WI38 (cell line): Measurements from ENCODE around the gene ZBTB17.

ENCODE experiments used
- H3K4me3 ChIP-seq: 2 replicates; pipeline ENCODE4 v1.5.1; 2011; ENCODE audit warnings: low read depth, mild to moderate bottlenecking, control low read depth, low read length
- TF ChIP-seq, protein P1 (sequence below): IDR thresholded peaks from 2 replicates; pipeline ENCODE4 v1.5.1; 2012; ENCODE audit warnings: low read depth, mild to moderate bottlenecking, control low read depth, low read length

ZBTB17 gene

DNA sequence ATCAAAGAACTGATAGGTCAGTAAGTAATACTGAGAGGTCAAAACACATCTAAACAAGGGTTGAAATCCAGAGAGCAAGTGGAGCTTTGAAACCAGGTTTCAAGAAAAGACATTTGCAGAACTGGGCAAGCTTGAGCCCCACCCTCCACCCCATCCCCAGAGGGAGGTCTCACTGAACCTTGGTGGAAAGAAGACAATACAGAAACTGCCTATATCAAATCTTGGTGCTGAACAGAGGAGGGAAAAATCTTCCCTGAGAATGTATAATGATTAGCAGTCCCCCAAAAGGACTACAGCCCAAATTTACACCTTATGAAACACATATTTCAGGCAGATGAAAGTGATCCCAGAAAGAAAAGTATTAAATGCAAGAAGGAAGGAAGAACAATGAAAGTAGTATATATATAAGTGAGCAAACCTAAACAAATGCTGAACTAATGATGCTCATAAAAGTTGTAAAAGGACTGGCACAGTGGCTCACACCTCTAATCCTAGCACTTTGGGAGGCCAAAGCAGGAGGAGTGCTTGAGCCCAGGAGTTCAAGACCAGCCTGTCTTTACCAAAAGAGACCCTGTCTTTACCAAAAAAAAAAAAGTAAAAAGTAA is 12.4 kb downstream of the ZBTB17 start:
- H3K4me3 ChIP-seq, result no peak overlapping the region
- TF ChIP-seq, protein P1, sequence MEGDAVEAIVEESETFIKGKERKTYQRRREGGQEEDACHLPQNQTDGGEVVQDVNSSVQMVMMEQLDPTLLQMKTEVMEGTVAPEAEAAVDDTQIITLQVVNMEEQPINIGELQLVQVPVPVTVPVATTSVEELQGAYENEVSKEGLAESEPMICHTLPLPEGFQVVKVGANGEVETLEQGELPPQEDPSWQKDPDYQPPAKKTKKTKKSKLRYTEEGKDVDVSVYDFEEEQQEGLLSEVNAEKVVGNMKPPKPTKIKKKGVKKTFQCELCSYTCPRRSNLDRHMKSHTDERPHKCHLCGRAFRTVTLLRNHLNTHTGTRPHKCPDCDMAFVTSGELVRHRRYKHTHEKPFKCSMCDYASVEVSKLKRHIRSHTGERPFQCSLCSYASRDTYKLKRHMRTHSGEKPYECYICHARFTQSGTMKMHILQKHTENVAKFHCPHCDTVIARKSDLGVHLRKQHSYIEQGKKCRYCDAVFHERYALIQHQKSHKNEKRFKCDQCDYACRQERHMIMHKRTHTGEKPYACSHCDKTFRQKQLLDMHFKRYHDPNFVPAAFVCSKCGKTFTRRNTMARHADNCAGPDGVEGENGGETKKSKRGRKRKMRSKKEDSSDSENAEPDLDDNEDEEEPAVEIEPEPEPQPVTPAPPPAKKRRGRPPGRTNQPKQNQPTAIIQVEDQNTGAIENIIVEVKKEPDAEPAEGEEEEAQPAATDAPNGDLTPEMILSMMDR, result no peak

GRCh38 chr1:15962671-15963362 is 13.1 kb downstream of the ZBTB17 start:
- H3K4me3 ChIP-seq, result no peak overlapping the region
- TF ChIP-seq, protein P1, result no peak

GRCh38 chr1:15962176-15962575 is 13.7 kb downstream of the ZBTB17 start:
- no peak overlapping the region for H3K4me3 ChIP-seq
- TF ChIP-seq, protein P1, result no peak

DNA sequence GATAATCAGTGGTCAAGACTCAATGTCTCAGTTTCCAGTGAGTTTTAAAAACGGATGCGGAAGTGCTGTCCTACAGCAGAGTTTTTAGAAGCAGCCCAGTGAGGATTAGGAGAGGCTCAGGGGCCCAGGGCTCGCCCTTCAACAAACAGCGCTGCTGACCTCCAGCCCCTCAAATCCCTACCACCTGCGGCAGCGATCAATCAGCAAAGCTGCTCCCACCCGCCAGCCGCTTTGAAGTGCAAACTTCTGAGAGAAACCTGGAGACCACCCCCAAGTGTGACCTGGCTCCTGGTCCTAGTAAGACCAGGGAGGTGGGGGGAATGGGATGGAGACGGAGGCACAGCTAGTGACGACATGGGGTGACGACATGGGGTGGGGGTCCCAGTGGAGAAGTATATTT is 14.4 kb downstream of the ZBTB17 start:
- TF ChIP-seq, protein P1, result no peak
- H3K4me3 ChIP-seq, result no peak overlapping the region

DNA sequence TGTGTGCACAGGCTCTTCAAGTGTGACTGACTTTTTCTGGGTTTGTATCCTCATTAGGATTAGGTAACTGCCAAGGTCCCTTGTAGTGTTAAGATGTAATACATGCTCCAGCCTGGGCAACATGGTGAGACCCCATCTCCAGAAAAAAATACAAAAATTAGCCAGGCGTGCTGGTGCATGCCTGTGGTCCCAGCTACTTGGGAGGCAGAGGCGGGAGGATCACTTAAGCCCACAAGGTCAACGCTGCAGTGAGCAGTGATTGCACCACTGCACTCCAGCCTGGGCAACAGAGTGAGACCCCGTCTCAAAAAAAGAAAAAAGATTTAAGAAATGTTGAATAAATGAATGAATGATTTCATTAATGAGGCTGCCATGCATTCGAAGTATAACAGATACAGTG is 15.1 kb downstream of the ZBTB17 start:
- TF ChIP-seq, protein P1, result no peak
- H3K4me3 ChIP-seq, result no peak overlapping the region

GRCh38 chr1:15959827-15960446 is 16.0 kb downstream of the ZBTB17 start:
- TF ChIP-seq, protein P1, result no peak
- H3K4me3 ChIP-seq, result no peak overlapping the region

DNA sequence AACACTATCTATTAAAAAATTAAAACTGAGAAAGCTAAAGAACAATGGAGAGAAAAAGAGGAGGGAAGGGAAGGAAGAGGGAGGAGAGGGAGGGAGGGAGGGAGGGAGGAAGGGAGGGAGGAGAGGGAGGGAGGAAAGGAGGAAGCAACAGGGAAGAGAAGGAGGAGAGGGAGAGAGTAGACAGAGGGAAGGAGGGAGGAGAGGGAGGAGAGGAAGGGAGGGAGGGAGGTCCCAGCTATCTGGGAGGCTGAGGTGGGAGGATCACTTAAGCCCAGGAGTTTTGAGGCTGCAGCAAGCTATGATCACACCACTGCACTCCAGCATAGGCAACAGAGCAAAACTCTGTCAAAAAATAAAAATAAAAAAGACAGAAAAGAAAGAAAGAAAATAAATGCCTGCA is 16.5 kb downstream of the ZBTB17 start:
- TF ChIP-seq, protein P1, result no peak
- no peak overlapping the region for H3K4me3 ChIP-seq
